CD4-positive, alpha-beta T cell treated with Interleukin-6 for 4 hours (primary cell): ENCODE measurements around the gene BRD3OS.
A peak's percentile ranks its signal among the peaks of the same experiment; 100 is the strongest.
"Not testable (repeated sequence)": the region's sequence is repeated elsewhere in the genome, so short reads cannot be mapped to it uniquely, and the experiment has no call there.

Source experiments
- DNase-seq: peaks from one replicate; pipeline ENCODE4 v3.0.0-alpha.2; 2020; ENCODE audit warnings: mixed read lengths

The BRD3OS gene, protein sequence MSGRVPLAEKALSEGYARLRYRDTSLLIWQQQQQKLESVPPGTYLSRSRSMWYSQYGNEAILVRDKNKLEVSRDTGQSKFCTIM

DNA sequence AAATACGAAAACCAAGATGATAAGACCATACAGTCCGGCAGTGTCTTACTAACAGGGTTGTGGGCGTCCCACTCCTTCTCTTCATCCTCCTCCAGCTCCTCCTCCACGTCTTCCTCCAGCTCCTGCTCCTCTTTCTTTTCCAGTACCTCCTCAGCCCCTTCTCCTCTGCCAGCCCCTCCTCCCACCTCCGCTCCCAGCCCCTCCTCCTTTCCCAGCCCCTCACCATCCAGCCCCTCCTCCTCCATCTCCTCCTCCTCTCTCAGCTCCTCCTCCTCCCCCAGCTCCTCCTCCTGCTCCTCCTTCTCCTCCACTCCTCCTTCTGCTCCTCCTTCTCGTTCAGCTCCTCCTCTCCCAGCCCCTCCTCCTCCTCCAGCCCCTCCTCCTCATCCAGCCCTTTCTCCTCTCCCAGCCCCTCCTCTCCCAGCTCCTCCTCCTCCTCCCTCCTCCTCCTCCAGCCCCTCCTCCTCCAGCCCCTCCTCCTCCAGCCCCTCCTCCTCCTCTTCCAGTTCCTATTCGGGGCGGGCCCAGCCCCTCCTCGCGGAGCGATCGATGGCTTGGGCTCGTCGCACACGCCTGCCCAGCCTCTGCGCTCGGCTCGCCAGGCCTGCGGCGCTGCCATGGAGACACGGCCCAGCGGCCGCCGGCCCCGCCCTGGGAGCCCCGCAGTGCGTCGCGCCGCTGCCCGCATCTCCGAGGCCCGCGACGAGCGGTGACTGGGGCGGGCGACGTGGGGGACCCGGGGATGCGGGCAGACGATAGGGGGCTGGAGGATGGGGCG is at the start of gene BRD3OS:
Gene BRD3OS (plus strand): TSS at position 654 of the 778 bp plus-strand sequence. CDS start 1,267 bp downstream, outside the sequence.
- DNase-seq: peak; percentile 96

DNA sequence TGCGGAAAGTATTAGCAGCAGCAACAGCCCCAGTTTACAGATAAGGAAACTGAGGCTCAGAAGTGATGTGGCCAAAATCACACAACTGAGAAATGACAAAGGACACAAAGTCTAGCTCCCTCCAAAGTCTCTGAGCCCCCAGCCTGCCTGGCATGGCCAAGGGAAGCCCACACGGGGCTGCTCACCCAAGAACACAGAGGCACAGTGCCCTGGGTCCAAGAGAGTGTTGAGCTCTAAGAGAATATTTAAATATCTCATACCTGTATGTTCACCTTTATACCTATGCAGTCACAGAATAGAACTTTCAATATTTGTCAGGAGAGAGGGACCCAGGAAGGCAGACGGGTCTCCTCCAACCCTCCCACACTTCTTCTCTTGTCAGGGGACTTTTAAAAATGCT is 49.8 kb upstream of the BRD3OS start:
- no peak for DNase-seq

DNA sequence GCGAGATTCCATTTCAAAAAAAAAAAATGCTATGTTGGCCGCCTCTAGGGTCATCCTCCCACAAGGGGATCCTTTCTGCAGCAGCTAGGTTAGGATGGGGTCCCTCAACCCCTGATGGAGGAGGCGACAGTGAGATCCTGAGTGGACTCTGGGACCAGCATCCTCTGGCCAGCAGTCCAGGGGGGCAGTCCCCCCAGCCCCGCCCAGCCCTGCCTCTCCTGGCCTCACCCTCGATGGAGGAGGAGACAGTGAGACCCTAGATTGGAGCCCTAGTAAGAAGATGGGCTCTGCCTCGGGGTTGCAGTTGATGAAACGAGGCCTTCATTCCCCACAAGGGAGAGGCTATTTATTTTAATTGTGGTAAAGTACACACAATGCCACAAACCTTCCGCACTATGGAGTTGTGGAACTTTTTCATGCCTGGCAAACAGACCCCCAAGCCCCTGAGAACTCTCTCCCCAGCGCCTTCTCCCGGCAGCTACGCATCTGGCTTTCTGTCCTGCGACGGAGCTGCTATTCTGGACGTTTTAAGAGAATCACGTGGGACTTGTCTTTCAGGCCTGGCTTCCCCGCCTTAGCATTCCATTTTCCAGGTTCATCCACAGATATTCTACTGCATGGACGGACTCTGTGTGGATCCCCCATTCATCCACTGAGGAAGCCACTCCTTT is 49.0 kb upstream of the BRD3OS start:
- DNase-seq: no peak

DNA sequence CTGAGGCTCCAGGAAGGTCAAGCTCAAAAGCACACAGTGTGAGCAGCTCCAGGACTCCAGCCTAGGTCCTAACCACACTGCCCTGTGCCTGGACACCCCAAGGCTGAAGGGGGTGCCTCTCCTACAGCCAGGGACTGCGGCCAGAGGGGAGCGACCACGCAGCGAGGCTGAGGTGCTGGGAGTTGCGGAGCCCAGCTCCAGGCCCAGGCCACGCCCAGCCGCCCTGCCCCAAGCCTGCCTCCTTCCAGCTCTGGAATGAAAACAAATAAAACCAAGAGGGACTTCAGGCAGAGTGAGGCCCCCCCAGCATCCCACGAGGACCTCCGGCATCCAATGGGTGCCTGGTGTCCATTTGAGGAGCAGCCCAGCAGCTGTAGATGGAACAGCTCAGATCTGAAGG is 48.4 kb upstream of the BRD3OS start:
- DNase-seq: no peak

DNA sequence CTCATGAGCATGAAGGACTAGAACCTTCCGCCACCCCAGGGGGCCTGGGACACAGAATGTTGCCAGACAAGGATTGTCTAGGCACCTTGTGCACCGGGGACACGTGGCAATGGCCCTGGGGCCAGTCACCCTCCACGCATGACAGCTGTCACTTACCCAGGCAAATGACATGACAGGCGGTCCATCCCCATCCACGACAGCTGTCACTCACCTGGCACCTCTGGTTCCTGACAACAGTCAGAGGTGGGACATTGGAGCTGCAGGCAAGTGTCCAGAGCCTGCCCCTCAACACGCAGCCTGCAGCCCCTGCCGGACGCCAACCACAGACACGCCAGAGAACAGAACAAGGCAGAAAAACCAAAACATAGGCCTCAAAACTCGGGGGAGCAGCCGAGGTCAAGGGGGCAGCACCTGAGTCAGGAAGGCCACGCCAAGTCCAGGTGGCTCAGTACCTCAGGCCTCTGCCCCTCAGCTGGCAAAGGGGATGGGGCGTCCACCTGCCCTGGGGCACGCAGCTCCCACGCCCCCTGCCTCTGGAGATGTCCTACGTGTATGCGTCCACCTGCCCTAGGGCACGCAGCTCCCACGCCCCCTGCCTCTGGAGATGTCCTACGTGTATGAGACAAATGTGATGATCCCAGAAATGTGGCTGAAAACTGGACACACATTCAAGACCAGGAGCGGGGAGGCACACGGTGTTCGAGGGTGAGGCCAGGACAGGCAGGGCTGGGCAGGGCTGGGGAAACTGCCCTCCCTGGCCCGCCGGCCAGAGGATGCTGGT is 47.7 kb upstream of the BRD3OS start:
- no peak for DNase-seq

DNA sequence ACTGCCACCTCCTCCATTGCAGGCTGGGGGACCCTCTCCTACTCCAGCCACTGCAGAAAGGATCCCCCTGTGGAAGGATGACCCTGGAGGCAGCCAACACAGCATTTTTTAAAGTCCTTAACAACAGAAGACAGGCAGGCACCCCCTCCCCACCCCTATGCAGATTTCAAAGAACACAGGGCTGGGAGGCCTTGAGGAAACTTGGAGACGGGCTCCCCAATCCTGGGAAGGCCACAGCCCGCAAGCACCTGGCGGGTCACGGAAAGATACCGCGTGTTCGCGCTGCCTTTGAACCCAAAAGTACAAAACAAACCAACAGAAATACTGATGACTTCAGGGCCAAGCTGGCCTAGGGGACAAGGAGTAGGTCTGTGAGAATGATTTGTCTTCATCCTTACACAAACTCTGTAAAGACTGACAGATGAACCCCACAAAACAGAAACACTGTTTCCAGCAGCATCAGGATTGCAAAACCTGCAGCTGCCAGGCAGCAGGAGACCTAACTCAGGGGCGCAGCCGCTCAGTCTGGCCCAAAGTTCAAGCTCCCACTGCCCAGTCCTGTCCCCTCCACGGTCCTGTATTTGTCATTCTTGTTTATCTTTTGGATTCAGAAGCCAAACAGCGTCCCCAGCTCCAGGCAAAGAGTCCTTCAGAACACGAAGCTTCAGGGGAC is 46.9 kb upstream of the BRD3OS start:
- no peak for DNase-seq

DNA sequence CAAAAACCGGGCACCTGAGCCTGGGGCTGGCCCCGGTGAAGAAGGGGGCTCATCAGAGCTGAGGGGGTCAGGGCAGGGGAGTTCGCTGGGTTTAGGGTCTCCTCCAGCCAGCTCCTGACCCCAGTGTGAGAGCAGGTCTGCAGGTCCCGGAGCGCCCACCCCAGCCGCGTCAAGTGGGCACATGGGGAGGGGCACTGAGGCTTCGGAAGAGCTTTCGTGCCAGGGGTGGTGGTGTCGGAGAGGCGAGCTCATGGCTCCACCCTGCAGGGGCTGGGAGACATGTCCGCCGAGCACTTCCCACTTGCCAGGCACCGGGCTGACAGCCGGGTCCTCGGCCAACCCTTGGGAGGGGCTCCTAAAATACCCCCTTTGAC is 46.4 kb upstream of the BRD3OS start:
- DNase-seq: no peak

DNA sequence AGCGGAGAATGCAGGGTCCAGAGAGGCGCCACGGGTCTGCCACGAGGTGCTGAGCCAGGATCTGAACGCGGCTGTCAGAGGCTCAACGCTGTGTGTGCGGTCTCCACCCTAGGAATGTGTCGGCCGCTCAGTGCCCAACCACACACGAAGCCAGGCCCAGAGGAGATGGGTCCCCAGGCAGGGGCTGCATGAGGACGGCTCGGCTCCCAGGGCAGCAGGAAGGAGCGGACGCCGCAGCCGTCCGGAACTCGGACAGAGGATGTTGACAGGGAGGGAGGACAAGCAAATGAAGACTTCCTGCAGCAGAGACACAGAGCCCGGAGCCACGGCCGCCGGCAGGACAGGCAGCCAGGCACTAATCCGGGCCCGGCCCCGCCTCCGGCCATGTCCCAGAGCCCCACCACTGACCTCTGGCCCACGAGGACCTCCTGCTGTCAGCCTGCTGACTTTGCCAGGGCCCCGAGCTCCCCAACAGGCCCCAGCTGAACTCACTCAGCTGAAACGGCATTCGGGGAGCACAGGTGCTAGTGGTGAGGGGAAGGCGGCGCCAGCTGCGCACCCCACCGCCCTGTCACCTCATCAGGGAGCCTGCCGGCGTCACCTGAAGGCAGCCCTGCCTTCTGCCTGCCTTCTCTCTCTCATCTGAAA is 45.9 kb upstream of the BRD3OS start:
- DNase-seq: no peak

DNA sequence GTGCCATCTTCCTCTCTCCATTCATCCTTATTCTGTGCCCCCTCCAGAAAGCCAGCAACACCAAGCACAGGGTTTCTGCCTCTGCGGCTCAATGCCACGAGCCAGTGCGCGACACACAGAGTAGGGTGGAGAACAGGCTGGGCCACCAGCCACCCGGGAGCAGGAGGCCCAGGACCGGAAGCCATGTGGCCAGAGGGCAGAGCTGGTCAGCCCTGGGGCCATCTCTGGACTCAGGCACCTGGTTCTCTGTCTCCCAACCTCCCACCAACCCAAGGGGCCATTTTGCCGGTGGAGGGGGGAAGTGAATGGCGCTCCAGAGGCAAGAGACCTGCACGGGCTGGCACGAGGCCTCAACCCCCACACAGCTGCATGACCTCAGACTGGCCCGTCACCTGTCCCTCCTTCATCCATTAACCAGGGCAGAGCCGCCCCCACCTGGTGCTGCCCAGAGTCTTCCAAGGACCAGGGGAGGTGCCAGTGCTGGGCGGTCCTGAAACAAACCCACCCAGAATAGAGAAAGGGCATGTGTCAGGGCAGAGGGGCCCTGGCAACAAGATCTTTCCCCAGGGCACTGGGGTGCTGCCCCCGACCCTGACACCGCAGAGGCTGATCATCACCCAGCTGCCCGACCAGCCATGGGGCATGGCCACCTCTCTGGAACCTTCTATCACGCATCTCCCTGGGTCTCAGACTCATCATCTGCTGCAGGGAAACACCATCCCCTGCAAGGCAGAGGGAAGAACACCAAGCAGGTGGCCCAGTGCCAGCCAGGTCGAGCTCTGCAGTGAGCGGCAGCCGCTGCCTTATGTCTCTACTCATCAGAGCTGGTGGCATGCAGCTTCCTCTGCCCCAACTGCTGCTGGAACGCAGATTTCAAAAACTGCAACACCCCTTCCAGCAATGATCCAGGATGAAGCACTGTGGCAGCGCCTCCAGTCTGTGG is 45.1 kb upstream of the BRD3OS start:
- DNase-seq: no peak

DNA sequence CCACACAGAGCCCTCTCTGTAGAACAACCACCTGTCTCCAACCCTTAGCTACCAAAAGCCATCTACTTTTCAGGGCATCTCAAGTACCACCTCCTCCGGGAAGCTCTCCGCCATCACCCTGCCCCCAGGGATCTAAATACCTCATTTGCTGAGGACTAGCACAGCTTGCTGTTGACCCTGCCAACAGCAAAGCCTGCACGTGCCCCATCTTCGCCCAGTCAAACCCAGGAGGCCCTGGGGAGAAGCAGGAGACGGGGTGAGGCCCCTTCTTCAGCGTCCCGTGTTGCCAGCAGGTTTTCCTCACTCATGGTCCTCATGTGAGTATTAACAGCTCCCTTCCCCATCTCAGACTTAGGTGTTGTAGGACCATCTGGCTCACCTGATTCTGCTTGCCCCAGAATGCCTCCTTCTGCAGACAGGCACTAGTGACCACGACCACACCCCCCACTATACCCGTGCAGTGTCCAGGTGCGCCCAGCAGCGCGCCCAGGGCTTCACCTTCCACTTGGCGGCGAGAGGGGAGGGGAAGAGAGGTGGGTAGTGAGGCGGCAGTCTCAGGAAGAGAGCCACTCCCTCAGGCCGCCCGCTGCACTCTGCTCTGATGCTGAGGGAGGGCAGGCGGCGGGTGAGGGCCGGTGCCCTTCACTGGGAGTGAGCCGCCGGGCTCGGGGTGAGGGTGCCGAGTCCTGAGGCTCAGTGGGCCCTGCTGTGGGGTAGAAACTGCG is 44.3 kb upstream of the BRD3OS start:
- no peak for DNase-seq

DNA sequence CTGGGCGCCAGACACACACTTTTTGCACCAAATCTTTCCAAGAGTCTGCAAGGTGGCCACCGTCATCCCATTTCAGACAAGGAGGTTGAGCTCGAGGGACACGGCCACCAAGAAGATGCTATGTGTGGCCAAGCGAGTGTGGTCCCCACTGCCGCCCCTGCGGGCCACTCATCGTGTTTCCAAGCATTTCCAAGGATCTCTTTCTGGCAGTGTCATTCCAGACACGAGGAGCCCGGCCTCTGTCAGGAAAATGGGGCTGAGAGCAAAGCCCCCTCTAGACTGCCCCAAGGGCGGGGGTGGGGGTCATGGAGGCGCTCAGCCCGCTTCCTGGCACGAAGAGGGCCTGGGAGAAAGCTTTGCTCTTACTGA is 43.7 kb upstream of the BRD3OS start:
- no peak for DNase-seq

DNA sequence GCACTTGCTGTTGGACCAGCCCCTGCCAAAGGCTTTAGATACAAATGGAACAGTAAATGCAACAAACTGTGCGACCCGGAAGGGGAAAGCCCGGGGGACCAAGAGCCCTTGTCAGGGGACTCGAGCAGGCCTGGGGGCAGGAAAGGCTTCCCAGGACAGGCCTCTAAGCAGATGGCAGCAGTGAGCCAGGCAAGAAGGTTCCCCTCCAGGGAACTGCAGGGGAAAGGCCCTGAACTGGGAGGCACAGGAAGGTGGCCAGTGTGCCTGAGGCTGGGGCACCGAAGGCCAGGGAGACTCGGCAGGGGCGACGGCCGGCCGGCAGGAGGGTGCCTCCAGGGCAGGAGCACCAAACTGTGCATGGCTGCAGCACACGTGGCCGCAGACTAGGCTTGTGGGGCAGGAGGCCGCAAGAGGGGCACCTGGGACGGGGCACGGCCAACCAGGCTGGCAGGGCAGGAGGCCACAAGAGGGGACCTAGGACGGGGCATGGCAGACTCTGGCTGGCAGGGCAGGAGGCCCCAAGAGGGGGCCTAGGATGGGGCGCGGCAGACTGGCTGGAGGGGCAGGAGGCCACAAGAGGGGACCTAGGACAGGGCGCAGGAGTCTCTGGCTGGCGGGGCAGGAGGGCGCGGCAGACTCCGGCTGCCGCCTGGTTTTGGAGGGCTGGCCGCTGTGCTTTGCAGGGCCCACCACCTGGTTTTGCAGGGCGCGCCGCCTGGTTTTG is 43.2 kb upstream of the BRD3OS start:
- no peak for DNase-seq

DNA sequence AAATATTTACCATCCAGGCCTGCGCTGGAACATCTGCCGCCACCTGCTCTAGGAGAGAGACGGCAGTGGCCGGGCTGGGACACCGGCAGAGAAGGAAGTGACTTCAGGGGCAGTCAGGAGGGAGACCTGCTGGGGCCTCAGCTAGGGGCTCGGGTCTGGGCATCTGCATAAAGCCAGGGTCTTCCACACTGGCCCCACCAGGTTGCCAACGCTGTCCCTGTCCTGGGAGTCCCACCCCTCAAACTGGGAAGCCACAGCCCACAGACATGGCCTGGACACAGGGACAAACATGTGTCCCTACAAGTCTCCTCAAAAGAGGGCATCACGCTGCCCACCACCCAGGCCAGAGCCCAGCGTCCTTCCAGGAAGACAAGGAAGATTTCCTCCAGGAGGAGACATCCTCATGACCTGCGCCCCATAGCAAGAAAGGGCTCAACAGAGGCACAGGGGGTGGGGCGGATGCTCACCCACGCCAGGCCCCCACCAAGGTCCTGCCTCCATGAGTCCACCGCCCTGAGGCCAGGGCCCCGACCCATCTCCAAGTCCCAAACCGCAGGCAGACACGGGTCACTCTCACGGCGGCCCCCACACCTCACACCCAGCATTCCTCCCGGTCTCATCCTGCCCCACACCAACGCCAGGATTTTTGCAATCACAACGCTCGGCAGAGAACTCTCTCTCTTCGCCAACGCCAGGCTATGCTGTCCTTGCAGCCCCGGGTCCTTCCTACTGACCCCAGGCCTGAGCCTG is 42.1 kb upstream of the BRD3OS start:
- DNase-seq: no peak

DNA sequence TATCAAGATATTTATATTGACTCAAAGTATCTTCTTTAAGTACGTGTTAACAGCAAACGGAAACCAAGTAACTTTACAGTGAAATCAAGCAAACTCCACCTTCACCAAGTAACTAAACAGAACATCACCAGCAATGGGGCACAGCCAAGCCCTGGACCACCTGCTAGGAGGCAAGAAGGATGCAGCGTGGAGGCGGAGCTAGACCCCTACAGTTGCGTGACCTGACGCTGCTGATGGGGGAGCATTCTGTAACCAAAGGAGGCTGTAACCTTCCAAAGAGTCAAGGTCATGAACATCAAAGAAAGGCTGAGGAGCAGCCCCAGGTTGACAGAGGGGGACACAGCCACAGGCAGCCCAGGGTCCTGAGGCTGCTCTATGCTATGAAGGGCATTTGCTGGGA is 39.2 kb upstream of the BRD3OS start:
- no peak for DNase-seq

DNA sequence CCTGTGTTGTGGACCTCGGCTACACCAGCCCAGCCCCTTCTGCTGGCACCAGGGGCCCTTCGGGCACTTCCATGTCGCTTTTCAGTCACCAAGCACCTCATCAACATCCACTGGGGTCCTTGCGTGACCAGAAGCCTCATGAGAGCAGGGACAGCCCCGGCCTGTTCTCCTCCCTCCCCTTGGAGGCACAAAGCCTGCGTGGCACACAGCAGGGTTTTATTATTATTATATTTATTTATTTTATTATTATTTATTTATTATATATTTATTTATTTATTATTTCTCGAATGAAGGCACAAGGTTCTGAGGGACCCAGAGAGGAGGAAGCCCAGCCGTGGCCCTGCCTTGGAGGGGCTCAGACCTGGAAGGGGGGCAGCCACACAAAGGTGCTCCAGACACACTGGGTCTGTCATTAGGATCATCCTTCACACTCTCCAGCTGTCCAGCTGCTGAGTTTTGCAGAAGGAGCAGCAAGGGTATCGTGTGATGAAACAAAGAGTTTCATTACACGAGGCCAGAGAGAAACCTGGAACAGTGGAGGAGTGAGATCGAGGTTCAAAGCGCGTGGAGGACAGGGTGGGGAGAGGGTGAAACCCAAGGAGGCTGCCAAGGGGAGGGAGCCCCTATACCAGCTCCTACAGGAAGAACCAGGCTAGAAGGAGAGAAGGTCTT is 38.4 kb upstream of the BRD3OS start:
- DNase-seq: no peak

DNA sequence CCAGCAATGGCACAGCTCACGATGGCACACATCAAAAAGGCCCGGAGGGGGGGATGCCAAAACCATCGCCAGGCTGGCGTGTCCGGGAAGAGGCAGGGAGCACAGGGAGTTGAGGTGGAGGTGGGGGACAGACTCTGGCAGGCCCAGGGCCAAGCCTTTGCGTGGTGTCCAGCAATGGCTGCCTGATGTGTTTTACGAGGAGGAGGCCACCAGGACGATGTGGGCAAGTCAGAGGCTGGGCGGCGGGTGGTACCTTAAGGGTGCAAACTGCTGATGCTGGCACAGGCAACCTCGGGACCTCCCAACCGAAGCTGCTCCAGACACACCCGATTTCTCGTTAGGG is 37.9 kb upstream of the BRD3OS start:
- DNase-seq: no peak

DNA sequence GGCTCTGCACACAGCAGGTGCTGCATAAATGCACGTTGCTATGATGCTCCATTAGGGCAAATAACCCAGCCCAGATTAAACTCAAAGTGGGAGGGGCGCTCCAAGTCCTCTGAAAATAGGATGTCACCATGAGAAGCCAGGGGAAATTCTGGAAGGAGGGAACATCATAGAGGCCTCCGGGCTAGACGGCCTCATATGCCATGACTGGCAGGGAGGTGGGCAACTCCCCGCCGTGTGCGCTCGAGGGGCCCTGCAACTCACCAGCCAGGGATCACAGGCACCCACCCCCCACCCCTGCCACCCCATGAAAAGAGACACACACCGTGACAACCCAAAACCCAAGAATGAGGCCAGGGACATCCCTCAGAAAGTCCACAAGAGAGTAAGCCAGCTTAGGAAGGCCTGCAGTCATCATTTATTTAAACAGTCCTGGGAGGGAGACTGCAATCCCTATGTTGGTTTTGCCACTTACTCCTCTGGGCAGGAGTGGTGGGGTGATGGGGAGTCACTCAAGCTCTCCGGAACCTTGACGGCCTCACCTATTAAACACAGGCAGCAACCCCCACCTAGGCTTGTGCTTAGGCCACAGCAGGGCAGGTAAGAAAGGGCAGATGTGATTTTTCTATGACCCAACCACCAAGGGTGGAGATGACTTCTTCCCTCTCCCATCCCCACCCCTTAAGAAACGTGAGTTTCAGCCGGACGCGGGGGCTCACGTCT is 37.2 kb upstream of the BRD3OS start:
- no peak for DNase-seq

DNA sequence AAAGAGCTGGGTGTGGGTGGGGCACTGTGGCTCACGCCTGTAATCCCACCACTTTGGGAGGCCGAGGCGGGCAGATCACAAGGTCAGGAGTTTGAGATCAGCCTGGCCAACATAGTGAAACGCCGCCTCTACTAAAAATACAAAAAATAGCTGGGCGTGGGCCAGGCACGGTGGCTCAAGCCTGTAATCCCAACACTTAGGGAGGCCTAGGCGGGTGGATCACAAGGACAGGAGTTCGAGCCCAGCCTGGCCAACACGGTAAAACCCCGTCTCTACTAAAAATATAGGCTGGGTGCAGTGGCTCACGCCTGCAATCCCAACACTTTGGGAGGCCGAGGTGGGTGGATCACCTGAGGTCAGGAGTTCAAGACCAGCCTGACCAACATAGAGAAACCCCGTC is 36.5 kb upstream of the BRD3OS start:
- DNase-seq: not testable (repeated sequence)
